ENCODE results near the gene IDE. TPM values are rescaled to one million over a fixed set of nuclear protein-coding genes. Genes with fewer than 3 reads are reported as not detected.
"Not testable (repeated sequence)": the region's sequence is repeated elsewhere in the genome, so short reads cannot be mapped to it uniquely, and the experiment has no call there.

The IDE gene
- total and polyA plus RNA-seq, 4 experiments from 2014 or later, result 19.5 to 40.2 (median 29.2) TPM

- DNase-seq, result no peak
- Histone ChIP-seq H3K9me3 (ENCODE audit: control insufficient read depth in 1 of 2, low read length in 2 of 2) (no peaks in the 10 kb centered on the region), H3K4me3 (ENCODE audit: low read length in 2 of 2) (no peak overlapping the region), H3K36me3 (ENCODE audit: insufficient read depth, low read length) (no peaks in the 10 kb centered on the region), H3K27me3 (ENCODE audit: insufficient read depth, low read length) (no peaks in the 10 kb centered on the region), H3K27ac (ENCODE audit: low read depth, low read length) (no peak overlapping the region), H3K4me1 (ENCODE audit: insufficient read depth, low read length) (peaks cover 26% of the 10 kb centered on the region)
- intact Hi-C loops (cut with micrococcal nuclease), result no loop called here
- ChIA-PET CTCF (ENCODE audit: partially characterized antibody) (interaction anchor here (1.8 to 9.8 kb wide), 3 partner anchors 15 to 273 kb away, joined by 4 to 215 read pairs (median 24); partner anchors contain the start of gene EXOC6), POLR2A (ENCODE audit: partially characterized antibody) (interaction anchor here (8.4 kb wide), 1 partner anchor 15 kb away, joined by 151 read pairs; the partner anchor contains the start of gene KIF11)
- H3K27ac Mint-ChIP-seq, result peak overlapping the region in 3 of 7 donors; percentile 22 to 91 (median 30)
- H3K4me1 Mint-ChIP-seq, result peaks cover 22 to 34% (median 27%) of the 10 kb centered on the region in 4 donors
- peaks cover 0 to 12% of the 10 kb centered on the region in 2 donors for H3K36me3 Mint-ChIP-seq
- peak overlapping the region in 2 of 8 donors; percentile 10 to 64 for H3K4me3 Mint-ChIP-seq
- H3K27me3 Mint-ChIP-seq, result no peaks in the 10 kb centered on the region
- peaks cover 0 to 1% (median 0%) of the 10 kb centered on the region in 8 donors for H3K9me3 Mint-ChIP-seq
These were observed 2.1 kb upstream of the IDE start for GRCh38 chr10:92575961-92576360.

DNA sequence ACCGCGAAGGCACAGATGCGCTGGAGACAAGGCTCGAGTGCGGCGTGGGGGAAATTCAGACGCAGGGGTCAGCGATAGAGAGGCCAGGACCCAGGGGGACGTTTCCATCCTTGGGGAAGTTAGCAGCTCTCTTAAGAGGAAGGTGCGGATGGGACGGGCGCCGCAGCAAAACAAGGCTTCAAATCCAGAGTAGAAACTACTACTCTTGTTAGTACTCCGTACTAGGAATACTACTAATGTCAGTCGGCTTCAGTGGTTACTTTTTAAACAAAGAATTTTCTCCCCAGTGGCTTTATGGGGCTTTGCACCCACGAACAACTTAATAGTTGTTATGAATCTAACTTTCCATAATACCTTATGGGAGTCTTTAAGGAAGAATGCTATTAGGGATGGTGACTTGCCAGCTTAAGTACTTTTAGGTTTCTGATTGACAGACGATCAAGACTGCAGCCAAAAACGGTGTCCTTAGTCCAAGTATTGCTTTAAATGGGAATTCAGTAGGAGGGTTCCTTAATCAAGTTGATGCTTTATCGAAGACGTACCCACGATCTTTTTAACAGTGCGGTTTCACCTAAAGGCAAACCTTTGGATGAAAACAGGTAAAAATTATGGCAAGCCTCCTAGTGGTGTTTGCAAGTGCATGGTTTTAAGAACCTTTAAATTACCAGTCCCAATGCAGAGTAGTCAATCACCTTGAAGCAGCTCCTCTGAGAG, 812 bp upstream of the IDE start:
- no peaks in the 10 kb centered on the region for H3K27me3 ChIP-seq (ENCODE audit: insufficient read depth, low read length)
- intact Hi-C loops (cut with micrococcal nuclease), result loop anchor here (1.0 to 5.0 kb wide), 5 partner anchors 17 to 487 kb away; partner anchors contain the start of genes CPEB3 and MARCHF5
- Mint-ChIP-seq H3K4me3 (peak overlapping the region; percentile 88 to 95 (median 92)), H3K27ac (peak overlapping the region; percentile 90 to 96 (median 93)), H3K27me3 (no peaks in the 10 kb centered on the region), H3K9me3 (peaks cover 0 to 1% (median 0%) of the 10 kb centered on the region in 8 donors), H3K36me3 (peaks cover 0 to 12% of the 10 kb centered on the region in 2 donors), H3K4me1 (peaks cover 25 to 40% (median 31%) of the 10 kb centered on the region in 4 donors)
- peaks cover 26% of the 10 kb centered on the region for H3K4me1 ChIP-seq (ENCODE audit: insufficient read depth, low read length)
- peak overlapping the region; percentile 85 for H3K27ac ChIP-seq (ENCODE audit: low read depth, low read length)
- ChIA-PET CTCF (ENCODE audit: partially characterized antibody) (interaction anchor here (0.6 to 9.8 kb wide), 25 partner anchors 9 to 1090 kb away, joined by 3 to 215 read pairs (median 5); partner anchors contain the start of genes CPEB3, EXOC6, KIF11 and MARCHF5), POLR2A (ENCODE audit: partially characterized antibody) (interaction anchor here (0.8 to 8.4 kb wide), 10 partner anchors 13 to 284 kb away, joined by 3 to 151 read pairs (median 6); partner anchors contain the start of genes CPEB3, EXOC6, KIF11 and MARCHF5)
- no peaks in the 10 kb centered on the region for H3K36me3 ChIP-seq (ENCODE audit: insufficient read depth, low read length)
- peak in 2 of 5 donors; percentile 26 to 30 for DNase-seq
- H3K9me3 ChIP-seq (ENCODE audit: control insufficient read depth in 1 of 2, low read length in 2 of 2), result no peaks in the 10 kb centered on the region
- H3K4me3 ChIP-seq (ENCODE audit: low read length in 2 of 2), result peak overlapping the region; percentile 50 to 86

- Mint-ChIP-seq H3K27me3 (no peaks in the 10 kb centered on the region), H3K36me3 (peaks cover 4 to 20% of the 10 kb centered on the region in 2 donors), H3K9me3 (peaks cover 0 to 1% (median 0%) of the 10 kb centered on the region in 8 donors), H3K4me1 (peaks cover 29 to 49% (median 36%) of the 10 kb centered on the region in 4 donors), H3K4me3 (peak overlapping the region; percentile 82 to 95 (median 92)), H3K27ac (peak overlapping the region; percentile 52 to 92 (median 79))
- DNase-seq, result peak; percentile 29 to 47 (median 34)
- CTCF ChIA-PET (ENCODE audit: partially characterized antibody), result interaction anchor here (0.7 to 9.8 kb wide), 18 partner anchors 8 to 281 kb away, joined by 3 to 215 read pairs (median 6); partner anchors contain the start of genes CPEB3 and MARCHF5
- no peaks in the 10 kb centered on the region for H3K9me3 ChIP-seq (ENCODE audit: control insufficient read depth in 1 of 2, low read length in 2 of 2)
- H3K27ac ChIP-seq (ENCODE audit: low read depth, low read length), result peak overlapping the region; percentile 85
- peaks cover 26% of the 10 kb centered on the region for H3K4me1 ChIP-seq (ENCODE audit: insufficient read depth, low read length)
- H3K27me3 ChIP-seq (ENCODE audit: insufficient read depth, low read length), result no peaks in the 10 kb centered on the region
- intact Hi-C loops (cut with micrococcal nuclease), result loop anchor here (5.0 kb wide), 2 partner anchors 331 to 486 kb away; no protein-coding TSS in a partner anchor
- POLR2A ChIA-PET (ENCODE audit: partially characterized antibody), result interaction anchor here (0.8 to 8.4 kb wide), 7 partner anchors 18 to 330 kb away, joined by 3 to 151 read pairs (median 11); partner anchors contain the start of genes CPEB3, EXOC6, KIF11 and MARCHF5
- no peaks in the 10 kb centered on the region for H3K36me3 ChIP-seq (ENCODE audit: insufficient read depth, low read length)
- H3K4me3 ChIP-seq (ENCODE audit: low read length in 2 of 2), result peak overlapping the region; percentile 50 to 86
These were observed 649 bp downstream of the IDE start for GRCh38 chr10:92573091-92573797.

DNA sequence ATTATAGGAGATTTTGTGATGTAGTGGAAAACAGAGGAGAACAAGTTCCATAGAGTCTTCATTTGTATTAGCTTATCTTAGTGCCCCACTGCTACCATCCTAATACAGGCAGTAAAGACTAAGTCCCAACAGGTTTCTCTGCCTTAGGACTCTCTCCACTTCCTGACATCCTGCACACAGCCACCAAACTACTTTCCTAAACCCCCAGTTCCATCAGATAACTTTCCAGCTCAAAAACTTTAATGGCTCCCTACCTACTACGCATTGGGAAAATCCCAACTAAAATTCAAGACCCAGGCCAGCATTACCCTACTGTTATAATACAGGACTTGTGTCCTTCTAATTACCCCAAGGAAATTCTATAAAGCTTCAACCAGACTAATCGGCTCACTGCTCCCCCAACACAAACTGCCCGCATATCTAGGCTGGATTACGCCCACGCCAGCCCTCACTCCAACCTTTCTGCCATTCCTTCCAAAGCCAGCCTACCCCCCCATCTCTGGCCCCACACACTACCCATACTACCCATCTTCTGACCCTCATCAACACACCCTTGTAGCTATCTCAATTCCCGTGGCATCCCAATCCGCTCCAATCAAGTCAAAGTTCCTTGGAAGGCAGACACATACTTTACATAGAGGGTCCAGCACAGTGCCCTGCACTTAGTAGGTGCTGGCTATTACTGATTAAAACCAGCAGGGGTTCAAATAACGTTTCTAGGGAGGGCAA, 1.4 kb downstream of the IDE start:
- intact Hi-C loops (cut with micrococcal nuclease), result loop anchor here (5.0 kb wide), 2 partner anchors 330 to 485 kb away; no protein-coding TSS in a partner anchor
- H3K27ac ChIP-seq (ENCODE audit: low read depth, low read length), result no peak overlapping the region
- CTCF ChIA-PET (ENCODE audit: partially characterized antibody), result interaction anchor here (0.9 to 9.8 kb wide), 9 partner anchors 10 to 280 kb away, joined by 3 to 215 read pairs (median 4); no protein-coding TSS in a partner anchor
- peak overlapping the region; percentile 52 to 92 (median 90) for H3K27ac Mint-ChIP-seq
- H3K27me3 Mint-ChIP-seq, result no peaks in the 10 kb centered on the region
- POLR2A ChIA-PET (ENCODE audit: partially characterized antibody), result interaction anchor here (1.5 to 8.4 kb wide), 4 partner anchors 18 to 282 kb away, joined by 4 to 151 read pairs (median 18); partner anchors contain the start of genes CPEB3, KIF11 and MARCHF5
- peaks cover 32 to 55% (median 40%) of the 10 kb centered on the region in 4 donors for H3K4me1 Mint-ChIP-seq
- peaks cover 32% of the 10 kb centered on the region for H3K4me1 ChIP-seq (ENCODE audit: insufficient read depth, low read length)
- peak overlapping the region; percentile 77 to 95 (median 92) for H3K4me3 Mint-ChIP-seq
- H3K9me3 Mint-ChIP-seq, result peaks cover 0 to 1% (median 0%) of the 10 kb centered on the region in 8 donors
- H3K36me3 Mint-ChIP-seq, result peaks cover 4 to 20% of the 10 kb centered on the region in 2 donors
- no peaks in the 10 kb centered on the region for H3K27me3 ChIP-seq (ENCODE audit: insufficient read depth, low read length)
- no peak for DNase-seq
- no peaks in the 10 kb centered on the region for H3K9me3 ChIP-seq (ENCODE audit: control insufficient read depth in 1 of 2, low read length in 2 of 2)
- peak overlapping the region; percentile 50 to 86 for H3K4me3 ChIP-seq (ENCODE audit: low read length in 2 of 2)
- H3K36me3 ChIP-seq (ENCODE audit: insufficient read depth, low read length), result no peaks in the 10 kb centered on the region

DNA sequence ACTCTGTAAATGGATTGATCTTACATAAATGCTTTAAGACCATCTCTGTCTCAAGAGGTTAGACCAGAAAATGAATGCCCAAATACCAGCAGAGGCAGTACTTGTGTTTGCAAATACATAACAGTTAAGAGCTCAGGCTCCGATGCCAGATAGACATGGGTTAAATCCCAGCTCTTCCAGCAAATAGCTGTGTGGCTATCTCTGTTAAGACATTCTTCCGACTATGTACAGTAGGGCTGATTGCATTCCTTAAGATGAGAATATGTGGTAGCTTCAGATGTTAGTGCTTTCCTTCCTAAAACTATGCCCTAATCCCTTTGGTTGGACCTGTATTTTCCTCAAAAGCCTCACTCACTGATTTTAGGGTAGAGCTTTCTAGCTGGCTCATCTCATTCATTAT, 2.2 kb downstream of the IDE start:
- no peak overlapping the region for H3K27ac ChIP-seq (ENCODE audit: low read depth, low read length)
- peaks cover 35 to 62% (median 45%) of the 10 kb centered on the region in 4 donors for H3K4me1 Mint-ChIP-seq
- H3K4me1 ChIP-seq (ENCODE audit: insufficient read depth, low read length), result peaks cover 38% of the 10 kb centered on the region
- ChIA-PET CTCF (ENCODE audit: partially characterized antibody) (interaction anchor here (0.9 to 9.8 kb wide), 8 partner anchors 9 to 279 kb away, joined by 3 to 215 read pairs (median 4); no protein-coding TSS in a partner anchor), POLR2A (ENCODE audit: partially characterized antibody) (interaction anchor here (1.1 to 8.4 kb wide), 4 partner anchors 9 to 281 kb away, joined by 3 to 151 read pairs (median 8); partner anchors contain the start of genes CPEB3, KIF11 and MARCHF5)
- H3K9me3 ChIP-seq (ENCODE audit: control insufficient read depth in 1 of 2, low read length in 2 of 2), result no peaks in the 10 kb centered on the region
- intact Hi-C loops (cut with micrococcal nuclease), result loop anchor here (5.0 kb wide), 2 partner anchors 329 to 484 kb away; no protein-coding TSS in a partner anchor
- no peak for DNase-seq
- H3K4me3 ChIP-seq (ENCODE audit: low read length in 2 of 2), result no peak overlapping the region
- H3K9me3 Mint-ChIP-seq, result peaks cover 0 to 1% (median 0%) of the 10 kb centered on the region in 8 donors
- peaks cover 7 to 20% of the 10 kb centered on the region in 2 donors for H3K36me3 Mint-ChIP-seq
- no peaks in the 10 kb centered on the region for H3K27me3 ChIP-seq (ENCODE audit: insufficient read depth, low read length)
- peak overlapping the region in 5 of 7 donors; percentile 5 to 91 (median 27) for H3K27ac Mint-ChIP-seq
- H3K36me3 ChIP-seq (ENCODE audit: insufficient read depth, low read length), result no peaks in the 10 kb centered on the region
- H3K4me3 Mint-ChIP-seq, result peak overlapping the region in 5 of 8 donors; percentile 5 to 95 (median 93)
- H3K27me3 Mint-ChIP-seq, result no peaks in the 10 kb centered on the region

DNA sequence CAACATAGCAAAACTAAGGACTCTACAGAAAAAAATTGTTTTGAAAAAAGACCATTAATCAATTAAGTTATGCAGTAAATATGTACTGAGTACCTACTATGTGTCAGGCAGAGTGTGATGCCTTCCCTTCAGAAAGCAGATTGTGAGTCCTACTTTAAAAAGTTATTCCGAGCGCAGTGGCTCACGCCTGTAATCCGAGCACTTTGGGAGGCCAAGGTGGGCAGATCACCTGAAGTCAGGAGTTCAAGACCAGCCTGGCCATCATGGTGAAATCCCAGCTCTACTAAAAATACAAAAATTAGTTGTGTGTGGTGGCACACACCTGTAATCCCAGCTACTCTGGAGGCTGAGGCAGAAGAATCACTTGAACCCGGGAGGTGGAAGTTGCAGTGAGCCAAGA, 4.2 kb downstream of the IDE start:
- H3K27me3 ChIP-seq (ENCODE audit: insufficient read depth, low read length); DNase-seq; H3K4me3 Mint-ChIP-seq; POLR2A ChIA-PET (ENCODE audit: partially characterized antibody); H3K4me3 ChIP-seq (ENCODE audit: low read length in 2 of 2); H3K9me3 Mint-ChIP-seq; H3K9me3 ChIP-seq (ENCODE audit: control insufficient read depth in 1 of 2, low read length in 2 of 2); H3K36me3 ChIP-seq (ENCODE audit: insufficient read depth, low read length); H3K27ac ChIP-seq (ENCODE audit: low read depth, low read length); H3K27me3 Mint-ChIP-seq: not testable (repeated sequence)
- intact Hi-C loops (cut with micrococcal nuclease), result loop anchor here (5.0 kb wide), 2 partner anchors 327 to 482 kb away; no protein-coding TSS in a partner anchor
- CTCF ChIA-PET (ENCODE audit: partially characterized antibody), result interaction anchor here (9.8 kb wide), 1 partner anchor 51 kb away, joined by 215 read pairs; no protein-coding TSS in a partner anchor
- Mint-ChIP-seq H3K4me1 (peaks cover 41 to 68% (median 50%) of the 10 kb centered on the region in 4 donors), H3K27ac (peak overlapping the region in 2 of 7 donors; percentile 2 to 54), H3K36me3 (peaks cover 16 to 33% of the 10 kb centered on the region in 2 donors)
- peaks cover 31% of the 10 kb centered on the region for H3K4me1 ChIP-seq (ENCODE audit: insufficient read depth, low read length)

Data from CD4-positive, alpha-beta memory T cell (primary cell).